ENCODE measurements around the gene KRTAP19-1. TPM values are rescaled to one million over a fixed set of nuclear protein-coding genes. Genes with fewer than 3 reads are reported as not detected.

KRTAP19-1 gene
- total RNA-seq, 1 donor from 2014 or later, result not detected

GRCh38 chr21:30502041-30502440 lies 21.9 kb upstream of the KRTAP19-1 start, which contains the start of gene KRTAP19-5:
TSS of gene KRTAP19-5 (minus strand) at chr21:30502141. CDS start at chr21:30502090, 51 bp downstream.
- H4K20me1 ChIP-seq (ENCODE audit: insufficient read depth, low read length), result no peaks in the 10 kb centered on the region
- no peak within 1 kb of the TSS for H3K4me2 ChIP-seq (ENCODE audit: low read length)
- H3K36me3 ChIP-seq (ENCODE audit: insufficient read depth, low read length), result no peaks in the 10 kb centered on the region
- Mint-ChIP-seq H3K4me1 (ENCODE audit: low read depth, unreplicated experiment) (no peaks in the 10 kb centered on the region), H3K27ac (ENCODE audit: unreplicated experiment) (no peak within 1 kb of the TSS), H3K4me3 (ENCODE audit: unreplicated experiment) (no peak within 1 kb of the TSS), H3K36me3 (ENCODE audit: low read depth, unreplicated experiment) (no peaks in the 10 kb centered on the region), H3K27me3 (ENCODE audit: low read depth, unreplicated experiment) (no peaks in the 10 kb centered on the region), H3K9me3 (ENCODE audit: unreplicated experiment) (no peaks in the 10 kb centered on the region)
- H3K9me3 ChIP-seq (ENCODE audit: insufficient read depth, low read depth, low read length), result peaks cover 6% of the 10 kb centered on the region
- H3K79me2 ChIP-seq (ENCODE audit: insufficient read depth, low read length), result no peaks in the 10 kb centered on the region
- no peaks in the 10 kb centered on the region for H3K4me1 ChIP-seq (ENCODE audit: insufficient read depth, low read length)
- DNase-seq (ENCODE audit: low read depth), result no peak
- H3K4me3 ChIP-seq (ENCODE audit: insufficient read depth, low read depth, low read length), result no peak within 1 kb of the TSS
- no peak within 1 kb of the TSS for H3K9ac ChIP-seq (ENCODE audit: low read length)
- no peaks in the 10 kb centered on the region for H3K27me3 ChIP-seq (ENCODE audit: insufficient read depth, low read length)
- no peak within 1 kb of the TSS for H2AFZ ChIP-seq (ENCODE audit: low read depth, low read length)
- FAIRE-seq, result no peak
- TF ChIP-seq CTCF (IDR thresholded peaks at IDR 0.05; ENCODE audit: insufficient read depth, low read depth, low read length) (no peak), EZH2 (IDR thresholded peaks at IDR 0.05; ENCODE audit: insufficient read depth, low read length) (no peak)
- H3K27ac ChIP-seq (ENCODE audit: low read depth, low read length), result no peak within 1 kb of the TSS

GRCh38 chr21:30497065-30497464 lies 16.9 kb upstream of the KRTAP19-1 start, which contains the start of gene KRTAP19-4:
TSS of gene KRTAP19-4 (minus strand) at chr21:30497165. CDS start at chr21:30497110, 55 bp downstream.
- H3K9me3 Mint-ChIP-seq (ENCODE audit: unreplicated experiment), result no peaks in the 10 kb centered on the region
- no peak within 1 kb of the TSS for H3K27ac Mint-ChIP-seq (ENCODE audit: unreplicated experiment)
- H3K4me2 ChIP-seq (ENCODE audit: low read length), result no peak within 1 kb of the TSS
- no peaks in the 10 kb centered on the region for H4K20me1 ChIP-seq (ENCODE audit: insufficient read depth, low read length)
- FAIRE-seq (no peak), DNase-seq (ENCODE audit: low read depth) (no peak)
- no peaks in the 10 kb centered on the region for H3K4me1 ChIP-seq (ENCODE audit: insufficient read depth, low read length)
- H3K9me3 ChIP-seq (ENCODE audit: insufficient read depth, low read depth, low read length), result peaks cover 6% of the 10 kb centered on the region
- TF ChIP-seq EZH2 (IDR thresholded peaks at IDR 0.05; ENCODE audit: insufficient read depth, low read length), result no peak
- TF ChIP-seq CTCF (IDR thresholded peaks at IDR 0.05; ENCODE audit: insufficient read depth, low read depth, low read length), result no peak
- no peak within 1 kb of the TSS for H3K9ac ChIP-seq (ENCODE audit: low read length)
- H3K27ac ChIP-seq (ENCODE audit: low read depth, low read length), result no peak within 1 kb of the TSS
- H3K27me3 ChIP-seq (ENCODE audit: insufficient read depth, low read length), result no peaks in the 10 kb centered on the region
- no peaks in the 10 kb centered on the region for H3K4me1 Mint-ChIP-seq (ENCODE audit: low read depth, unreplicated experiment)
- H3K4me3 Mint-ChIP-seq (ENCODE audit: unreplicated experiment), result no peak within 1 kb of the TSS
- no peak within 1 kb of the TSS for H3K4me3 ChIP-seq (ENCODE audit: insufficient read depth, low read depth, low read length)
- H3K36me3 ChIP-seq (ENCODE audit: insufficient read depth, low read length), result no peaks in the 10 kb centered on the region
- no peaks in the 10 kb centered on the region for H3K27me3 Mint-ChIP-seq (ENCODE audit: low read depth, unreplicated experiment)
- no peaks in the 10 kb centered on the region for H3K79me2 ChIP-seq (ENCODE audit: insufficient read depth, low read length)
- H2AFZ ChIP-seq (ENCODE audit: low read depth, low read length), result no peak within 1 kb of the TSS
- no peaks in the 10 kb centered on the region for H3K36me3 Mint-ChIP-seq (ENCODE audit: low read depth, unreplicated experiment)

GRCh38 chr21:30491963-30492428 lies 11.8 kb upstream of the KRTAP19-1 start, which contains the start of gene KRTAP19-3:
TSS of gene KRTAP19-3 (minus strand) at chr21:30492013. CDS start at chr21:30491957, 56 bp downstream.
- Histone ChIP-seq H3K4me1 (ENCODE audit: insufficient read depth, low read length) (no peaks in the 10 kb centered on the region), H3K36me3 (ENCODE audit: insufficient read depth, low read length) (no peaks in the 10 kb centered on the region), H3K27ac (ENCODE audit: low read depth, low read length) (no peak within 1 kb of the TSS), H3K9me3 (ENCODE audit: insufficient read depth, low read depth, low read length) (peaks cover 2% of the 10 kb centered on the region), H3K4me2 (ENCODE audit: low read length) (no peak within 1 kb of the TSS), H3K27me3 (ENCODE audit: insufficient read depth, low read length) (no peaks in the 10 kb centered on the region), H2AFZ (ENCODE audit: low read depth, low read length) (no peak within 1 kb of the TSS), H4K20me1 (ENCODE audit: insufficient read depth, low read length) (no peaks in the 10 kb centered on the region), H3K9ac (ENCODE audit: low read length) (no peak within 1 kb of the TSS), H3K4me3 (ENCODE audit: insufficient read depth, low read depth, low read length) (no peak within 1 kb of the TSS), H3K79me2 (ENCODE audit: insufficient read depth, low read length) (no peaks in the 10 kb centered on the region)
- Mint-ChIP-seq H3K27me3 (ENCODE audit: low read depth, unreplicated experiment) (no peaks in the 10 kb centered on the region), H3K27ac (ENCODE audit: unreplicated experiment) (no peak within 1 kb of the TSS), H3K4me3 (ENCODE audit: unreplicated experiment) (no peak within 1 kb of the TSS), H3K36me3 (ENCODE audit: low read depth, unreplicated experiment) (no peaks in the 10 kb centered on the region), H3K4me1 (ENCODE audit: low read depth, unreplicated experiment) (no peaks in the 10 kb centered on the region), H3K9me3 (ENCODE audit: unreplicated experiment) (no peaks in the 10 kb centered on the region)
- TF ChIP-seq EZH2 (IDR thresholded peaks at IDR 0.05; ENCODE audit: insufficient read depth, low read length) (no peak), CTCF (IDR thresholded peaks at IDR 0.05; ENCODE audit: insufficient read depth, low read depth, low read length) (no peak)
- no peak for DNase-seq (ENCODE audit: low read depth)
- no peak for FAIRE-seq

Measured in astrocyte (in vitro differentiated cells and primary cell).